Neural cell (in vitro differentiated cells): ENCODE results near the gene C7. TPM values are rescaled to one million over a fixed set of nuclear protein-coding genes. Genes with fewer than 3 reads are reported as not detected.

Source experiments
- H2AFZ ChIP-seq: fragments of 200-600, 300-800 bp; sonication (generic), shearing (Covaris generic); 2 replicates; pipeline ENCODE4 v1.6.0; 2014; ENCODE audit warnings: low read depth, mild to moderate bottlenecking, antibody characterized with exemption, low read length, moderate library complexity
- H3F3A ChIP-seq: fragments of 200-600 bp; shearing (Covaris generic); 2 replicates; pipeline ENCODE4 v1.6.1; 2016; ENCODE audit warnings: mild to moderate bottlenecking, moderate library complexity, mixed read lengths, antibody characterized with exemption, low read length; ENCODE audit not compliant: insufficient read depth, poor library complexity, severe bottlenecking
- H3K27ac ChIP-seq: fragments of 200-600, 300-800 bp; sonication (generic), shearing (Covaris generic); 2 replicates; pipeline ENCODE4 v1.5.1; 2014; ENCODE audit warnings: mild to moderate bottlenecking, low read length, moderate library complexity
- H3K27me3 ChIP-seq: fragments of 300-800, 200-600 bp; sonication (generic), shearing (Covaris generic); 2 replicates; pipeline ENCODE4 v1.6.0; 2014; ENCODE audit warnings: mild to moderate bottlenecking, low read depth, low read length, moderate library complexity; ENCODE audit not compliant: insufficient read depth
- H3K36me3 ChIP-seq: fragments of 300-800, 200-600 bp; sonication (generic), shearing (Covaris generic); 2 replicates; pipeline ENCODE4 v1.5.1; 2014; ENCODE audit warnings: mild to moderate bottlenecking, antibody characterized with exemption, low read length, moderate library complexity; ENCODE audit not compliant: insufficient read depth
- H3K4me2 ChIP-seq: fragments of 300-800, 200-600 bp; sonication (generic), shearing (Covaris generic); 2 replicates; pipeline ENCODE4 v1.6.0; 2014; ENCODE audit warnings: mild to moderate bottlenecking, low read length
- H3K4me3 ChIP-seq: fragments of 300-800, 200-600 bp; sonication (generic), shearing (Covaris generic); 2 replicates; pipeline ENCODE4 v1.5.1; 2014; ENCODE audit warnings: mild to moderate bottlenecking, low read length, moderate library complexity
- H3K79me2 ChIP-seq: fragments of 200-600 bp; shearing (Covaris generic); replicated peaks from 2 replicates; pipeline ENCODE4 v1.6.0; 2014; ENCODE audit warnings: mild to moderate bottlenecking, low read length, moderate library complexity; ENCODE audit not compliant: insufficient read depth
- H3K9ac ChIP-seq: fragments of 300-800, 200-600 bp; sonication (generic), shearing (Covaris generic); 2 replicates; pipeline ENCODE4 v1.6.1; 2016; ENCODE audit warnings: mild to moderate bottlenecking, low read length, mixed read lengths
- H3K9me2 ChIP-seq: fragments of 200-600 bp; shearing (Covaris generic); 2 replicates; pipeline ENCODE4 v1.6.1; 2016; ENCODE audit warnings: mild to moderate bottlenecking, low read length, mixed read lengths; ENCODE audit not compliant: insufficient read depth
- H3K9me3 ChIP-seq: fragments of 200-600, 300-800 bp; sonication (generic), shearing (Covaris generic); 2 replicates; pipeline ENCODE4 v1.6.1; 2016; ENCODE audit warnings: mild to moderate bottlenecking, mixed run types, low read length, moderate library complexity, mixed read lengths
- H4K20me1 ChIP-seq: fragments of 200-600 bp; shearing (Covaris generic); 2 replicates; pipeline ENCODE4 v1.6.1; 2016; ENCODE audit warnings: mild to moderate bottlenecking, mixed run types; ENCODE audit not compliant: insufficient read depth
- CTCF ChIP-seq: fragments of 450-650 bp; IDR thresholded peaks from 2 replicates; pipeline ENCODE4 v1.5.1; 2014; ENCODE audit warnings: antibody characterized with exemption, mild to moderate bottlenecking, moderate library complexity; ENCODE audit not compliant: poor library complexity, severe bottlenecking
- EP300 ChIP-seq: fragments of 450-650 bp; conservative IDR thresholded peaks from 2 replicates; pipeline ENCODE4 v1.6.1; 2014; ENCODE audit warnings: antibody characterized with exemption, mild to moderate bottlenecking, moderate library complexity; ENCODE audit not compliant: poor library complexity, severe bottlenecking
- EZH2 ChIP-seq: fragments of 200-600, 300-800 bp; shearing (Covaris generic), sonication (generic); IDR thresholded peaks from 2 replicates; pipeline ENCODE4 v1.6.1; 2014; ENCODE audit warnings: antibody characterized with exemption, low read length, borderline replicate concordance, mild to moderate bottlenecking; ENCODE audit not compliant: insufficient read depth, poor library complexity, severe bottlenecking
- MXI1 ChIP-seq: fragments of 450-650 bp; conservative IDR thresholded peaks from 2 replicates; pipeline ENCODE4 v1.6.1; 2014; ENCODE audit warnings: antibody characterized with exemption, mild to moderate bottlenecking; ENCODE audit not compliant: poor library complexity, severe bottlenecking
- POLR2AphosphoS5 ChIP-seq: IDR thresholded peaks from 2 replicates; pipeline ENCODE4 v1.6.1; 2012
- RAD21 ChIP-seq: fragments of 450-650 bp; conservative IDR thresholded peaks from 2 replicates; pipeline ENCODE4 v1.6.1; 2014; ENCODE audit warnings: antibody characterized with exemption, mild to moderate bottlenecking, moderate library complexity
- REST ChIP-seq: IDR thresholded peaks from 2 replicates; pipeline ENCODE4 v1.6.1; 2012; ENCODE audit warnings: borderline replicate concordance
- SMC3 ChIP-seq: fragments of 450-650 bp; conservative IDR thresholded peaks from 2 replicates; pipeline ENCODE4 v1.6.1; 2014; ENCODE audit warnings: antibody characterized with exemption, mild to moderate bottlenecking, moderate library complexity; ENCODE audit not compliant: poor library complexity
- TAF1 ChIP-seq: IDR thresholded peaks from 2 replicates; pipeline ENCODE4 v1.6.1; 2012; ENCODE audit warnings: low read depth
- polyA plus RNA-seq: library from polyadenylated mRNA; depleted of rRNA; stranded (reverse); fragments of >200 nt; gene quantifications from 2 replicates; pipeline ENCODE4 v1.2.3, GENCODE V29; 2014

Gene C7
- polyA plus RNA-seq, 1 donor from 2014 or later = not detected

- H3K27me3 ChIP-seq = no peaks in the 10 kb centered on the region
- H3K9me2 ChIP-seq = no peaks in the 10 kb centered on the region
- no peak overlapping the region for H3K4me2 ChIP-seq
- H3K27ac ChIP-seq = no peak overlapping the region
- no peaks in the 10 kb centered on the region for H3K9me3 ChIP-seq
- H3K79me2 ChIP-seq = no peaks in the 10 kb centered on the region
- no peaks in the 10 kb centered on the region for H4K20me1 ChIP-seq
- no peak for TF ChIP-seq EZH2
- no peak for TF ChIP-seq SMC3
- no peak for TF ChIP-seq MXI1
- no peak for TF ChIP-seq POLR2AphosphoS5
- TF ChIP-seq TAF1 = no peak
- no peak for TF ChIP-seq CTCF
- no peak for TF ChIP-seq EP300
- no peak for TF ChIP-seq RAD21
- no peak for TF ChIP-seq REST
- H3K36me3 ChIP-seq = no peaks in the 10 kb centered on the region
- no peak overlapping the region for H3K9ac ChIP-seq
- H2AFZ ChIP-seq = no peak overlapping the region
- peaks cover 6% of the 10 kb centered on the region for H3F3A ChIP-seq
- H3K4me3 ChIP-seq = no peak overlapping the region
These were observed 77.4 kb downstream of the C7 start for GRCh38 chr5:40986666-40987065.

GRCh38 chr5:40987349-40987748 lies 78.1 kb downstream of the C7 start:
- Histone ChIP-seq H3K36me3 (no peaks in the 10 kb centered on the region), H3K4me3 (no peak overlapping the region), H4K20me1 (no peaks in the 10 kb centered on the region)

More at GRCh38 chr5:40987349-40987748, 78.1 kb downstream of the C7 start:
- H3K79me2 ChIP-seq = no peaks in the 10 kb centered on the region
- H3K27ac ChIP-seq = no peak overlapping the region
- no peaks in the 10 kb centered on the region for H3K27me3 ChIP-seq
- no peak overlapping the region for H3K9ac ChIP-seq
- H3K9me3 ChIP-seq = no peaks in the 10 kb centered on the region
- H3K4me2 ChIP-seq = no peak overlapping the region
- TF ChIP-seq SMC3 (no peak), MXI1 (no peak), CTCF (no peak), REST (no peak), POLR2AphosphoS5 (no peak), TAF1 (no peak), RAD21 (no peak), EP300 (no peak)
- H3K9me2 ChIP-seq = no peaks in the 10 kb centered on the region
- peaks cover 6% of the 10 kb centered on the region for H3F3A ChIP-seq
- no peak overlapping the region for H2AFZ ChIP-seq
